KG1 (cell line): ENCODE results near the gene CRTC2.

Experiments used
- DNase-seq: peaks from one replicate; lab custom pipeline; 2025; lab: John Stamatoyannopoulos, UW

Gene CRTC2

DNA sequence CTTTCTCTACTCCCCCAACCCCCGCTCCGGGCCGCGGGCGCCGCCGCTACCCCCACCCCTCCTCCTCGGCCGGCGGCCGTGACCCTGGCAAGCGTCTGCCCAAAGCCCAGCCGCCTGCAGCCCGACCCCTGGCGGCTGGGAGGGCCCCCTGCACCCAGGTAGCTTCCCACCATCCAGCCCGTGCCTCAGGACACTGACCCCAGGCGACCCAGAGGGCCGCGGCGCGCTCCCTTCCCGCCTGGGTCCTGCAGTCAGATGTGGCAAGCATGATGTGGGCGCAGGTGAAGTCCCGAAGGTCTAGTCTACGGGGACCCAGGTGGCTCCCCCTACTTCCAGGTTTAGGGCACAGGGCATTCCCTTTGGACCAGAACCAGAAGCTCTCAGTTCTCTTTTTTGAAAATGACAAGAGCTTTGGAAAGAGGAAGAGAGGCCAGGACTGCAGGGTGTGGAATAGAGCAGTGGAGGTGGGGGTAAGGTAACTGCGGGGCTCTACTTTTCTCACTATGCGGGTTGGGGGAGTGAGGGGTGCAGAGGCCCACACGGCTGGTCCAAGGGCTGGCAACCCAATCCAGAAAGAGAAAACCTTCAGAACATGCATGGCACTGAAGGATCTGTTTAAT is 11.7 kb downstream of the CRTC2 start, which contains the start of gene DENND4B:
DENND4B (minus strand) TSS at position 97 of the 620 bp plus-strand sequence. CDS start 2,344 bp downstream, outside the sequence.
- no peak for DNase-seq

DNA sequence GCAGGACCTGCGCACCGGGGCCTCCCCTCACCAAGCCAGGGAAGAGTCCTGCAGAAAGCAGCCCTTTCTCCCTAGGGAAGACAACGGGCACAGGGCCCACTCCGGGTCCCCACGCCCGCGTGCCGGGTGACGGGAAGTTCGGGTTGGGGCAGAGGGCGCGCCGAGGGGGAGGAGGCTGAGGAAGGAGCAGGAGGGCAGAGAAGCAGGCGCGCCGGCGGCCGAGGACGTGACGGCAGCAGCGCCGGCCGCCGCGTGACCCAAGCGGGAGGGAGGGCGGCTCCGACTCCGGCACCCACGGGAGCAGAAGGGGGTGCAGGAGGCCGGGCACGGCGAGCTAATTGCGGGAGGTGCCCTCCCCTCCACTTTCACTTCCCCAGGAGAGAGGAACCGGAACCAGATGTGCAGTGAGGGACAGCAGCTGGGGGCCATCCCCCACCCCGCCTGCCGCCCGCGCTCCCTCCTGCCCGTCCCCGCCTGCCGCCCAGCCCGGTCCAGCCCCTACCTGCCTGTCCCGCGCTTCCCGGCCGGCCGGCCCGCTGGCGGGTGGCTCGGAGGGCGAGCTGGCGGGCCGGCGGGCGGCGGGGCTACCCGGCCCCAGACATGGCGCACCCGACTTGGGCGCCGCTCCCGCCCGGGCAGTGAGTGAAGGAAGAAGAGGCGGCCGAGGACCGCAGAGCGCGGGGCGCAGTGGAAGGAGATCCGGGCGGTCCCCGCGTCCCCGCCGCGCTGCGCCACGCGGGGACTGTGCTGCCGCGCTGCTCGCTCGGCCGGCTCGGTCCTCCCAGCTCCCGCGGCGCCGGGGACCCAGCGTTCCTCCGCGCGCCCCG is 12.4 kb downstream of the CRTC2 start:
- peak; percentile 71 for DNase-seq

DNA sequence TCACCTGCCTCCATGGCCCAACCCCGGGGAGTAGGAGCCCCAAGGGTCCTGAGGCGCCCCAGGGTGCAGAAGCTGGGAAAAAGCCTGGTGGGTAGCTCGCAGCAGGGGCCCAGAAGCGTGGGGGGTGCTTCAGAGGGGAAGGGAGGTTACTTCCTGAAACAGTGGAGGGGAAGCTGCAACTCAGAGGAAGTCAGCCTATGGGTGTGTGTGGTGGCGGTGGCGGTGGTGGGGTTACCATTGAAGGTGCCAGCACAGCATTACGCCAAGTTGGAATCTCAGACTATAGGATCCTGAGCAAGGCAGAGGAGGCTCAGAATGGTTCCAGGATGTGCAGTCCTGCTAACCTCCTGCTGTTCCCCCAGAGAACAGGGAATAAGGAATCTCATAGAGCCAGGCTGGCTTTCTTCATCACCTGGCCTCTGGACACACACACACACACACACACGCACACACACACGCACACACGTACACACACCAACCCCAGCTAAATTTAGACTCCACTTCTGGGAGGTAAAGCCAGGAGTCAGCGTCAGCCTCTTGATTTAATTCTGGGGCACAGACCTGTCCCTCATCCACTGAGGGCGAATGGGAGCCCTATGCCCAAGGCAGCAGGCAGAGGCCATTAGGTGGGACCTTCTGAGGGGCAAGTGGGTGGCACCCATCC is 13.1 kb downstream of the CRTC2 start:
- peak; percentile 86 for DNase-seq

- no peak for DNase-seq
These were observed 13.6 kb downstream of the CRTC2 start for GRCh38 chr1:153944827-153945117.

DNA sequence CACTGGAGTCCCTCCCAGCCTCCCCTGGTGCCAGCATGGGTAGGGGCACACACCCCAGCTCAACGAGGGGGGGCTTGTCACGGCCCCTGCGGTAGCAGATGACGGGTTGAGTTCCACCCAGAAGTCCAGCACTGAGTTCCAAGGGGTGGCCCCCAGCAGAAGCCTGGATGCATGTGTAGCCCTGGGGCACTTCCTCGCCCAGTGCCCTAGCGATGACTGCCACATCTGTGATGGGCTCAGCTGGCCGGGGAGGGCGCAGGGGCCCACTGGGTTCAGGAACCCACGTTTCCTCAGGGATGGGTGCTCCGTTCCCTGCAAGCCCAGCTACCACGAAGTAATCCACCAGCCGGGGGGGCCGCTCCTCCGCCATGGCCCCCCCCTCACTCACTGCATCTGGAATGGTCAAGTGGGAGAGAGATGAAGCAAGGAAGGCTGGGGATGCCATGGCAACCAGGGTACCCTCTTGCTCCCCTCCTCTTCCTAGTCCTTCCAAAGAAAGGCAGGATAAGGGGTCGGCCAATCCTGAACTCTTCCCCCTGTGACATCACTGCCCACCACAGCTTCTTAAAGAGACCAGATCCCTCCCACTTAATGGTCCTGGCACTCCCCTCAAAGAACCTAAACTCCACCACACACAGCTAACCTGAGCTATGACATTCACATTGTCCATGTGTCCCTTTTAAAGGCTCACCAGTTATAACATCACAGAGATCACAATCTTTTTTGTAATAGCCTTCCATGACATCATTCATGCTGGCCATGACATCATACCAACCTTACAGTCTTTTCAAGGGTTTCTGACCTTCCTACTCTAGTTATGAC is 14.2 kb downstream of the CRTC2 start:
- no peak for DNase-seq

DNA sequence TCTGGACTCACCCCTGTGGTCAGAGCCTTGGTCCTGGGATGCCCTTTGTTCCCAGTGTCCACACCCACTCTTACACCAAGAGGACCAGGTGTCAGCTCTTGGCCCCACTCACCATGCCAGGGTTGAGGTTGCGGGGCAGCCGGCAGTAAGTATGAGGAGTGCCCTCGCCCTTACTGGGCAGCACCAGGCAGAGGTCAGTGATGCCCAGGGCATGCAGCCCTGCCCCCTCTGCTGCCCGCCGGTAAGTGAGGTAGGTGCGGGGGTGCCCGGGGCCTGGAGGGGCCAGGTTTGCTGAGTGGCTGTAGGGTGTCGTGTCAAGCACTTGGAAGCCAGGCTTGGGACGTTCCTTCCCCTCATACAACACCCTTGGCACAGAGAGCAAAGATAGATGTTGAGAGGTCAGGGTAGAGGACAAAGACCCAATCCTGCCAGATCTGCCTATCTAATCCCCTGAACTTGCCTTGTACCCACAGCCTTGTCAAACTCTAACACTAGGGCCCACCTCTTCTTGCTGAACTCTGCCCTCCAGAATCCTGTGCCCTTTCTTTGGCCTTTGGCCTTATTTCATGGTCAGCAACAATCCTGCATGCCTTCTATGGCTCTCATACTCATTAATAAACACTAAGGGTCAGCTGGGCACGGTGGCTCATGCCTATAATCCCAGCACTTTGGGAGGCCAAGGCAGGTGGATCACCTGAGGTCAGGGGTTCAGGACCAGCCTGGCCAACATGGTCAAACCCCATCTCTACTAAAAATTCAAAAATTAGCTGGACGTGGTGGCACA is 15.5 kb downstream of the CRTC2 start:
- DNase-seq = no peak

DNA sequence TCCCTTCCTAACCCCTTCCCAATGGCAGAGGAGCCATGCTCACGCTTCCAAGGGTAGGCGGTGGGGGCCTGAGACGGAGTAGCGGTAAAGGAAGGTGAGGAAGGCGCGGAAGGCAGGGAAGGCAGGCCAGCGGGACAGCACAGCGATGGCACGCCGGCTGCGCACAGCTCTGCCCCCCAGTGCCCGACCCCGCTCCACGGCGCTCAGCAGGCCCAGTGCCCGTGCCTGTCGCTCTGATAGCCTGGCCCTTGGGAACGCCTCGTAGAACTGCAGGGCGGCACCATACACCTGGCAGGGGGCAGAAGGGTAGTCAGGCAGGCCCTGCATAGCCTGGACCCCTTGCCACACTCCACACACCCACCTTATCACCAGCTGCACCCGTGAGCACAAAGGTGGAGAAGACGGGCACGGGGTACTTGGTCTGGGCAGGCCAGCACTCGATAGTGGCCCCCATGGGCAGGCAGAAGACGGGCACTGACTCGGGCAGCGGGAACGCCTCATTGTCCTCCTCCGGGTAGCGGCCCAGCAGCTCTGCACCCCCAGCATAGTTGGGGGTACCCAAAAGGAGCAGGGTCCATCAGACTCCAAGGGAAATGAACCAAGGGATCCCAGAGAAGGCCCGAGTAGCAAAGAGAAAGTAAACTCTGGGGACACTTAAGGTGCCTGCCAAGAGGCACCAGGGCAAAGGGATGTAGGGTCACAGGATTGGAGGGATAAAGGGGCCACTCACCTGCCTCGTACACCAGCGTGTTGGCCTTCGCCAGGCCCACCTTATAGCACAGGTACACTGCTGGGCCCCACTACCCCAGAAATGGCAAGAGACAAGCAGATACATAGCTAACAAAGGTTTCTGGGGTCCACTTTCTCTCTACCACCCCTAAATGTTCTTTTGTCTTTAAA is 16.3 kb downstream of the CRTC2 start:
- DNase-seq = no peak

DNA sequence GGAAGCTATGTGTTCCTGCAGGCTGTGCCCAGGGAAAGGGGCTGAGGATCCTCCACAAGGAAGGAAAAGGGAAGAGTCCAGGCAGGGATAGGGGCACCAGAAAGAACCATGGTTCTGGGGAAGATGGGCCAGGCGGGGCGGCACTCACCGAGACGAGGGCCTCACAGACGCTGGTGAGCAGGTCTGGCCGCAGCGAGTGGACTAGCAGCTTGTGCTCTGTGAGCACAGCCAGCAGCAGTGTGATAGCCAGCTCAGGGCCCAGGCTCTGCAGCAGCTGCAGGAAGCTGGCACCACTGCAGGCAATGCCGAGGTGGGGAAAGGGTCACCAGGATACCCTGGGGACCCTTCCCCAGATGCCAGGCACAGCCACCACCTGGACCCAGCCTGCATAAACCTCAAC is 17.7 kb downstream of the CRTC2 start:
- no peak for DNase-seq

DNA sequence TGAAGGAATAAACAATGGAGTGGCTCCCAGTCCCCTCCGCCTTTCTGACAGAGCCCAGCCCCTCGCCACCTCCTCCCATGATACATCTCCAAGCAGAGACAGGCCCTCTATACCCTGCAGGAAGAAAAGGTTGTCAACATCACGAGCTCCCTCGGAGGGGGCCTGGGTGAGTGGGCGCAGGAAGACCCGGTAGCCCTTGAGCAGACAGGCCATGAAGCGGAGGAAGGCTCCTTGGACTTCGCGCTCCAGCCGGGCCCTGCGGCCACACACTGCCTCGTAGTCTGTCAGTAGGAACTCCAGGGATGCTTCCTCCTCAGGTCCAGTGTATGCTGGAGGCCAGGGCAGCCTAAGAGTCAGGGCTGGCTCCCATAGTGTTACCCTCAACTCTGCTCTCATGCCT is 18.9 kb downstream of the CRTC2 start:
- no peak for DNase-seq

DNA sequence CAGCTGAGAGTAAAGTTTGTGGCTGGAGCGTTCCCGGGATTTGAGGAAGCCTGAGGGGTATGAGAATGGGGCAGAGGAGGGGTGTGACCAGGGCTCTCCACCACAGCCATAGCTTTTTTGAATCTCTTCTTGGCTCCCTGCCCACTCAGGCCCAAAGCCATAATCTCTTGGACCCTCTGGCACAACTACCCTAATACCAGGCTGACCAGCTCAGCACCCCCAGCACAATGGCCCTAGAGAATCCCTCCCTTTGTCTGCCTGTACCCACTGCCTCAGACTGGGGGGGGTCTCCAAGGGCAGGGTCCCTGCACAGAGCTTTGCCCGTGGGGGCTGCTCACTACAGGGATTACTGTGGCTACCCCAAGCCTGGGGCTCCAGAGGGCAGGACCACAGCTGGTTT is 19.4 kb downstream of the CRTC2 start:
- DNase-seq = no peak

GRCh38 chr1:153937331-153937730 is 21.1 kb downstream of the CRTC2 start:
- DNase-seq = no peak

DNA sequence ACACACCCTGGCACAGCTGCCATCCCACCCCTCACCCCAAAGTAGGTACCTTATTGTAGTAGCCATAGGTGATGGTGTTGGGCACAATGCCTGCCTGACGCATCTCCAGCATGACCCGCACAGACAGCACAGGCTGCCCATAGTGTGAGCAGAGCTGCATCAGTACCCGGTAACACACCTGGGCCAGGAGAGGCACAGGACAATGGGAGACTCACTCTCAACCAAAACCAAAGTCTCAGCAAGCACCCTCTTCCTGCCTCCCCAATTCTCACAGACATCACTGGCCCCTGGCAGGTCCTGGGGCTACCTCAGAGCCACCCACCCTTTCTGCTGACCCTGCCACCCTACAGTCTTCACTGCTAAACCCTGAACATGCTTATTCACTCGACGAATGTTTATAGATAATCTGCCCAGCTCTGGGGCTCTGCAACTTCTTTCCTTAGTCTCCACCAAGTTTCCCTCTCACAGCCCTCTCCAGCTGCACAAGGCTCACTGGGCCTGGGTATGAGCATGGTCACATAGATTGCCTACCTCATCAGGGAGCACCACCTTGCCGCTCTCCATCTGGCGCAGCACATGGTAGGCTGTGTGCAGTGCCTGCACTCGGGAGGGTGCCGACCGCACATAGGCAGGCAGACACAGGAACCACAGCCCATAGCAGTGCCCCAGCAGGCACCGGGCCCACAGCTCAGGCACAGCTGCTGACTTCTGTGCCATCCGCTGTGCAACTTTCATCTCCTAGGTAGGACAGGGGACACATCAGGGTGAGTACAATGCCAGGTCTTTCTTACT is 22.2 kb downstream of the CRTC2 start:
- DNase-seq = no peak

GRCh38 chr1:153934746-153935145 is 23.7 kb downstream of the CRTC2 start:
- DNase-seq = no peak

- no peak for DNase-seq
These were observed 24.5 kb downstream of the CRTC2 start for GRCh38 chr1:153933955-153934354.

GRCh38 chr1:153933430-153933829 is 25.0 kb downstream of the CRTC2 start:
- DNase-seq = no peak

DNA sequence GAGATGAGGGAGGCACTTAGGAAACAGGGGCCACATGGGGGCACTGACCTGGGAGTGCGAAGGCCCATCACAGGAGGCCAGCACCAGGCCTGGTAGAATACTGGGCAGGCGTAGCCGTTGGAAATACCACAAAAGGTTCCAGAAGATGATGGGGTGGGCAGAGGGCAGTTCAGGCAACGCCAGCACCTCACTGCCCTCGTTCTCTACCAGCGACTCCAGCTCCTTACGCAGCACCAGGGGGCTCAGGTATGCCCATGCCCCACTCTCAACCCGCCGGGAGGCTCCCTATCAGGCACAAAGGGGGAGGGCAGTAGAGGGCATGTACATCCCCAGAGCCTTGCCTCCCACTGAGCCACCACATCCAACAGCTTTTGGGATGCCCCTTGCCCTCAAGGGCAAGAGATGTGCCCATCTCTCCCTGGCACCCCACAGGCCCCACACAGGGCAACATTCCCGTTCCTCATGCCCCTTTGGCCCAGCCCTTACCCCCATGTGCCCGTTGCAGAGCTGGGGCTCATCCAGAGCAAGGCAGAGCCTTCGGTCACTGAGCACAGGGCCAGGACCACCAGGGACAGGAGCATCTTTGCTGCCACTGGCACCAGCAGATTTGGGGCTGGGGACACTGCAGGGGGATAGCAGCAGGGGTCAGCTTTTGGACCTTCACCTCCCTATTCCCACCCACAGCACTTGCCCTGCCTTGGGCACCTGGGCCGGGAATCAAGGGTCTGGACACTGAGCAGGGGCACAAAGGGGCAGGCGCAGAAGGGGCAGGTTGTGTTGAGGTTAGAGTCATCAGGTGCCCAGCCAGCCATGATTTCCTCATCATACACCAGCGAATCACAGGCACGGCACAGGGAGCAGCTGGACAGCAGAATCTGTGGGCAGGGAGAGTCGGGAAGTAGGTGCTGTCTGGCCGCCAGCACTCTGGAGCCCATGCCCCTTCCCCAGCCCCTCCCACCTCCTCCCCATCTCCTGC is 26.0 kb downstream of the CRTC2 start:
- DNase-seq = no peak

- no peak for DNase-seq
These were observed 28.1 kb downstream of the CRTC2 start for GRCh38 chr1:153929981-153930948.
